HUDEP-2 (cell line): Measurements from ENCODE around the gene PRMT3.
A peak's percentile ranks its signal among the peaks of the same experiment; 100 is the strongest.
"Not testable (repeated sequence)": the region's sequence is repeated elsewhere in the genome, so short reads cannot be mapped to it uniquely, and the experiment has no call there.

Experiments used
- DNase-seq, 76 experiments: peaks; one replicate each; lab custom pipeline; 2025; ENCODE audit not compliant: unreplicated experiment in 76 of 76; lab: John Stamatoyannopoulos, UW

PRMT3 gene

DNA sequence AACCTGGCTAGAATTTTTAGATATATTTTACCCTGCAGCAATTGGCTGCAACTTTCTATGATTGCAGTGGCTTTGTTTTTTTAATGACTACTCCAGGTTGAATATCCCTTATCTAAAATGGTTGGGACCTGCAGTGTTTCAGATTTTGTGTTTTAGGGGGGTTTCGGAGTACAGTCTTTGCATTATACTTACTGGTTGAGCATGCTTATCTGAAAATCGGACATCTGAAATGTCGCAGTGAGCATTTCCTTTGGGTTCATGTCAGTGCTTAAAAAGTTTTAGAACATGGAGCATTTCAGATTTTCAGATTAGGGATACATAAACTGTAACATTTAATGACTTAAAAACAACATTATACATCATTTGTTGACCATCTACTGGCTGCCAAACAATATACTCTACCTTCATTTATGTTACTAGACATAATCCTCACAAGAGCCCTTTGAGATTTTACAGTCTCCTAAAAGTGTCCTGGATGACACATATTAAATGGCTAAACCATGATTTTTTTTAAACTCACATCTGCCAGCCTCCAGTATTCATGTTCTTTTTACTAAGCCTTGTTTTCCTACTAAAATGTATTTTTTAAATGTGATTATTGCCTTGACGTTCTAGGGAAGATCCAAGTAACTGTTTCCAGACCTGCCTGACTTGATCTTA, 66.3 kb downstream of the PRMT3 start:
- DNase-seq, result no peak

DNA sequence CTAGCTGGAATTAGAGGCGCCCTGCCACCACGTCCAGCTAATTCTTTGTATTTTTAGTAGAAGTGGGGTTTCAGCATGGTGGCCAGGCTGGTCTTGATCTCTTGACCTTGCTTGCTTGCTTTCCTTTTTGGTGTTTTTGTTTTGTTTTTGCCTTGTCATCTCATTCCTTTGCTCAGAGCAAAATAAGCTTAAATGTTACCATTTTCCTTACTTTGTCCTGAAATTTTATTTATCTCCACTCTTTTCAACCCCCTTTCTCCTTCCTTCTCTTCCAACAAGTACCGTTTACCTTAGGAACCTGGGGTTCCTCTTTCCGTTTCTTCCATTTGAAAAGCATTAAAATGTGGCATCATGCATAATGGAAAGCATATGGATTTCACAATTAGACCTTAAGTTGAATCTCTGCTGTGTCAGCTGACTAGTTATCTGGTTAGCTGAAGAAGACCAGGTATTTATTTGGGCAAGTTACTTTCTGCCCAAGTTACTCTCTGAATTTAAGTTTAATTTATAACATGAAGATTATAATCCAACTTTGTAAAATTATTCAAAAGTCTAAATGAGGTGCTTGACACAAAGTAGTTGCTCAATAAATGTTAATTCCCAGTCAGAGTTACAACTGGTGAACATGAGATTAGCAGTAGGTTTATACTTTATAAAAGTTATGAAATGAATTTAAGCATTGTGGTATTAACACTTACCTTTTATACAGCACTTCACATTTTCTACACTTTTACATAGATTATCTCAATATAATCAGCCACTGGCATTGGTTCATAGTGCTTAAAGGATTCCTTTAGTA, 69.7 kb downstream of the PRMT3 start:
- no peak for DNase-seq

DNA sequence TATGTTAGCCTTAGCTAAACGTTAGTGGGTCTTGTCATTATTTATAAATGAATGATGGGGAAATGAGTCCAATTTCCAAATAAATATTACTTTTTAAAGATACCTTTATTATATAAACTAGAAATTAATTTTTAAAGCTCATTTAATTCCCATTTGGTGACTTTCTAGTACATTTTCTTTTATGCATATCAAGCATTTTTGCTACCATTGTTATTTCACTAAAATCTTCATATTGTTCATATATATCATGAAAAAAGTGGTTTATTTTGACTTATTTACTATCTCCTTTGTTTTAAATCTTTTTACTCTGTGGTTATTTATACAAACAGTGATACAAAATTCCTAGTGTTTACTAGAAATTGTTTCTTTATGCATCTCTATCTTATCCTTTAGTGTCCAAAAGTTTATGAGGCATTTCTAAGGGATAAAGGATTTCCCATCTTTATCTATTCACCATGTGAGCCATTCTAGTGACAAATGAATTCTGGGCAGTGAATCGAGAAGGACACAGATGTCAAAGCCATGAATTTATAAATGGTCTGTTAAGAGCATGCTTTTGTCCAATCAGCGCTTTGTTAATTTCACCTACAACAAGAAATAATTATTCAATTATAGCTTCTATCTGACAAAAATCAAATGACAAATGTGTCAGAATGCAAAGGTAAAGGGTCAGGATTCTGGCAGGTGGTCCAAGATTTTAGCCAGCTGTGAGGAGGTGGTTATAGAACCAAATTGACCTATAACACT, 70.6 kb downstream of the PRMT3 start:
- DNase-seq, result no peak

DNA sequence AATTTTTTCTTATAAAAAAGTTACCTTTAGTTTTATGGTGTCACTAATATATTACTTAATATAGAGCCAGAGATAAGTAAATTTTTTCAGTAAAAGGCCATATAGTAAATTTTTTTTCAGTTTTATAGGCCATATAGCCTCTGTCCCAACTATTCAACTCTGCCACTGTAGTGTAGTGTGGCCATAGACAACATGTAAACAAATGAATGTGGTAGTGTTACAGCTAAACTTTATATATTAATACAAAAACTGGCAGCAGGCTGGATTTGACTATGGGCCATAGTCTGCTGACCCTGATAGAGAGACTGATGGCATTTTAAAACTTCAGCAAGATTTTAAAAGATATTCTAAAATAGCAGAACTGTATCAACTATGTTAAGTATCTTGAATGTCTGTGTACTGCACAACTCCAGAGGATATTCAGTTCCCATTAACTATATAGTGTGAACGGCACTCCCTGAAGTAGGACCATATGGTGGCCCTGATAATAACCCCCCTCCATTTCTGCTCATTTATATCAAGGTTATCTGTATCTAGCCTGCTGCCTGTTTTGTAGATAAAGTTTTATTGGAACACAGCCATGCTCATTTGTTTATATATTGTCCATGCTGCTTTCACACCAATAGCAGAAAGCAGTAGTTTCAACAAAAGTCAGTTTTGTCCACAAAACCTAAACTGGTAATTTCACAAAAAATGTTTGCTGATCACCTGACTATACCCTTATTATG, 71.6 kb downstream of the PRMT3 start:
- peak in 69 of 76 experiments; percentile 4 to 96 (median 70) for DNase-seq

DNA sequence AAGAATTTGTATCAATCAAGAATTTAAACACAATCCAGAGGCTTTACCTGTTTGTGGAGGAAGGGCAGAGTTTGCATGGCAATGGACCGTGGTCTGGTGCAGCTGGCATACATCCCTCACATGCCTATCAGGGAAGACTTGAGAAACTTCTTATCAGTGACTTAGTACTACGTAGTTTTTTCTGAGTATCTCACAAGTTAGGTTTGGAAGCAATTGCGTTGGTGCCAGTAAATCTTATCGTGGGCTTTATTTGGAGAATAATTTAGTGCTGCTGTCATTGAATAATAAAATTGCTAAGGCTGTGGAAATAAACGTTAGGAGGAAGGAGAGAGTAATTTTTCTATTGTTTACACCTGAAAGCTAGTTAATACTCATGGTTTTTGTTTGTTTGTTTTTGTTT, 72.3 kb downstream of the PRMT3 start:
- peak in 73 of 76 experiments; percentile 24 to 90 (median 71) for DNase-seq

DNA sequence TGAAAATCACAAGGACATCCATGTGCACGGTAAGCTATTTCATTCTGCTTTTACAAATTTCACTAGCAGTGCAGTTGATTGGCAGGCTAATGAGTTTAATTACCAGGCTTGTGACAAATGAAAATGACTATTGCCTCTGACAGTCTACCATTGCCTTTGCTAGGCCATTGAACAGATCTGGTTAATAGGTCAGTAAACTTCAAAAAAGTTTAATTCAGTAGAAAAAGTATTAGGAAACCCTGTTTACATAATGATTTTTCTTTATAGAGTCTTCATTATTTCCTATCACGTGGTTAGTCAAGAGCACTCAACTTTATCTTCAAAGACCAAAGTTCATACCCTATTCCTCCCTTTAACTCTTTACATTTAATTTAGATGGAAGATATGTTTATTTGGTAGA, 77.0 kb downstream of the PRMT3 start:
- no peak for DNase-seq

DNA sequence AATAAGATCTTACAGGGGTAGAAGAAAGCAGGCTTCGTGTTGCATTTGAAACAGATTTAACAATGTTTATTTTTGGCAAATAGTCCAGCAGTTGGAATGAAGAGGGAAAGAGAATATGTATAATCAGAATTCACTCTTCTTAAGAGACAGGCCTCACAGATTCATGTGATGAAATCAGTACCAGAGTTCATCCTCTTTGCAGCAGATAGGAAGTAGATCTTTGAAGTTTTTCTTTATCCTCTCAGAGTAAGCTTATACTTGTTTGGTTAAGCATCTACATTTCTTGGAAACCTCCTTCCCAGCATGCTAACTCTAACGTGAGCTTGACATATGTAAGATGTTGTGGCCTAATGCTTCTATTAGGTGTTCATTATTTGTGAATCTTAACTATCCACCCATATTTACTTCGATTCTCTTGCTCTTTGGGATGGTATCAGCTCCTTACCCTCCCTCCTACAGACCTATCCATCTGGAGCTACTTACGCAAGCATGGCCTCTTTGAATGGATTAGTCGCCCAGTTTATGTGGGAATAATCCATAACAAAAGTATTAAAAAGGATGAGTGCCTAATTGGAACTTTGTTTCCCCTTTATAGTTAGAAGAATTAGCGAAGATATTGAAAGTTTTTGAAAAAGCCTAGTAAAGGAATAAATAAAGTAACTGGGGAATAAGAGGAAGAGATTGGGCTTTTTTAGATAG, 80.1 kb downstream of the PRMT3 start:
- DNase-seq, result no peak

DNA sequence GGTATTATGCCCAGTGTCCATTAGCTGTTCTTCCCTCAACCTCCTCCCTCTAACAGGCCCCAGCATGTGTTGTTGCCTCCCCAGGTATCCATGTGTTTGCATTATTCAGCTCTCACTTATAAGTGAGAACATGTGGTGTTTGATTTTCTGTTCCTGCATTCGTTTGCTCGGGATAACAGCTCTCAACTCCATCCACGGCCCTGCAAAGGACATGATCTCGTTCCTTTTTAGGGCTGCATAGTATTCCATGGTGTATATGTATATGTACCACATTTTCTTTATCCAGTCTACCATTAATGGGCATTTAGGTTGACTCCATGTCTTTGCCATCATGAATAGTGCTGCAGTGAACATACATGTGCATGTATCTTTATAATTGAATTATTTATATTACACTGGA, 82.8 kb downstream of the PRMT3 start:
- DNase-seq, result no peak

DNA sequence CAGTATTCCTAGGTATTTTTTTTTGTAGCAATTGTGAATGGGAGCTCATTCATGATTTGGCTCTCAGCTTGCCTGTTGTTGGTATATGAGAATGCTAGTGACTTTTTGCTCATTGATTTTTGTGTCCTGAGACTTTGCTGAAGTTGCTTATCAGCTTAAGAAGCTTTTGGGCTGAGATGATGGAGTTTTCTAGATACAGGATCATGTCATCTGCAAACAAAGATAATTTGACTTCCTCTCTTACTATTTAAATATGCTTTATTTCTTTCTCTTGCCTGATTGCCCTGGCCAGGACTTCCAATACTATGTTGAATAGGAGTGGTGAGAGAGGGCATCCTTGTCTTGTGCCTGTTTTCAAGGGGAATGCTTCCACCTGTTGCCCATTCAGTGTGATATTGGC, 84.4 kb downstream of the PRMT3 start:
- peak in 18 of 76 experiments; percentile 20 to 67 (median 33) for DNase-seq

DNA sequence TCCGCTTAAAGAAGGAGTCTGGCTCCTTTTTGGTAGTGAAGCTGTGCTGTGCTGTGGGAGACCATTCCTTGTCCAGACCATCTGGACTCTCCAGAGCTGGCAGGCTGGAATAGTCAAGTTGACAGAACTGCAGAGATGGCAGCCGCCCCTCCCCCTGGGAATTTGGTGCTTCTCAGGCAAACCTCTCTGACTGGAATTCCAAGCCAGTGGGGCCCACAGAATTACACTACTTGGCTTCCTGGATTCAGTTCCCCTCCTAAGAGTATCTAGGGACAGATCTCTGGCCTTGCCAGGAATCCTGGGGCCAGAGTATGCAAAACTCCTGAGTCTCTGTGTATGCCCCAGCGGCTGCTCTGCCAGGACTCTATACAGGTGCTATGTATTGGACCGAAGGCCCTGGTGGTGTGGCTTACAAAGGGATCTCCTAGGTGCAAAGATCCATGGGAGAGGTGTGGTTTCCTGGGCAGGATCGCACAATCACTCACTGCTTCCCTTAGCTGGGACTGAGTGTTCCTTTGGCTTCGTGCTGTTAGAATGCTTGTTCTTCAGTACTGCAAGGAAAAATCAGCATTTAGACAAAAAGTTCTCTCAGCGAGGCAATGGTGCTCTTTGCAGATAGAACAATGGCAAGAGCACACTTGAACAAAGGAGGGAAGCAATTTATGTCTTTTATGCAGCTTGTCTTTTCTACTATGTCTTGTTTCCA, 86.8 kb downstream of the PRMT3 start:
- no peak for DNase-seq

DNA sequence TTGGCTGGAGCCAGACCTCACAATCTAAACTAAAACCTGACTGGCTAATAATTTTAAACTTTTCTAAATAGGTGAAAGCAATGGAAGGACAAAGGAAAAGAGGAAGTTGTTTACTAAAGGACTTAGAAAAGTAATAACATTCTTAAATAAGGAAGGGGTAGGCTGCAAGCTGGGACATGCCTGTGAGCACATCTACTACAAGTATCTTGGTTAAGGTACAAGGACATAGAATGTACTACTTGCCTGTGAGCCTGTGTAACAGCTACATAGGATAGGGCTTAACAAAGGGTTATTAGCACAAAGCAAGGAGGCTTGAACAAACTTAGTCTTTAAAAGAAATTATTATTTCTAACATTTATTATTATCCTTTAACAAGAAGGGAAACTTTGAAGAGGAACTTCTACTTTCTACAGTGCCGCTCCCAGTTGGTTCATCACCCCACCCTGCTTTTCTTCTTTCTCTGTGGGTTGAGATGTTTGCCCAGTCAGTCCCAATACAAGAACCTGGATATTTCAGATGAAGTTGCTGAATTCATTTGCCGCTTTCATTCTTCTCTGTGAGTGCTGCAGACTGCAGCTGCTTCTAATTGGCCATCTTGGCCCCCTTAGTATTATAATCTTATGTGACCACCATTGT, 87.5 kb downstream of the PRMT3 start:
- peak in 1 of 76 experiments; percentile 12 for DNase-seq

DNA sequence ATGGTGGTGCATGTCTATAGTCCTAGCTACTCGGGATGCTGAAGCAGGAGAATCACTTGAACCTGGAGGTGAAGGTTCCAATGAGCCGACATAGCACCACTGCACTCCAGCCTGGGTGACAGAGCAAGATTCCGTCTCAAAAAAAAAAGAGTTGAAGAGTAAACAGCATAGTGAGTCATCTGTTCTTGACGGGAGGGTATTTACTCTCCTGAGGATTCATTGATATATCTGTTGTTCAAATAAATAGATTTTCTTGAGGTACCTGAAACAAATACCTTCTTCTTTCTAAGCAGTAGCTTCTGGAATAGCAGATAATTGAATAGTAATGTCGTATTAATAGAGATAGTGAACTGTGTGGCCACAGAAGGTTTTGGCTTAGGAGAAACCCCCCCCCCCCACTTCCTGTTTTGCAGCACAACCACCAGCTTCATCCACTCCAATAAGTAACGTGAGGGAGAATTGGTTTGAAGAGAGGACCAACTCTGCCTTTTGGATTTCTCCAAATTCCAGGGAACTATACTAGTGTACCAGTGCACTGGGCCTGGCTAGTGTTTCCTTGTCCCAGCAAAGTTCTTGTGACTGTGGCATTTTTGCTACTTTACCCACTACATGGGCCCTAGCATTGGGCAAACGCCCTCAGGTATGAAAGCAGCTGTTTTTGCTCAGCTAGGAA, 90.0 kb downstream of the PRMT3 start:
- peak in 3 of 76 experiments; percentile 3 to 43 (median 35) for DNase-seq

DNA sequence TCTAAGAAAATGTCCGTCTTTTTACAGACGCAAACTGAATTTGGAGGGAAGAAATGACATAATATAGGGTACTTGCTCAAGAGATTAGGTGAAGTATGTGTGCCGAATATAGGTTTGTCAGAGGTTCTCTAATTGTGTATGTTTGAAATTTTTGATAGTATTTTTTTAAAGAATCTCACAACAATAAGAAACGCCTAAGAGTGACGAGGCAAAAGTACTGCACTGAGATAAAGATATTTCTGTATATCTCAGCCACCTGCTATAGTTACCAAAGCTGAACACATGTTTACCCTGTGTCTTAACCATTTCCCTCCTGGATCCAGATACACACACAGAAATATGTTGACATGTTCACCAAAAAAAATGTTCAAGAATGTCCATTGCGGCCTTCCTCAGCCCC, 92.0 kb downstream of the PRMT3 start:
- DNase-seq, result peak in 9 of 76 experiments; percentile 15 to 69 (median 33)

DNA sequence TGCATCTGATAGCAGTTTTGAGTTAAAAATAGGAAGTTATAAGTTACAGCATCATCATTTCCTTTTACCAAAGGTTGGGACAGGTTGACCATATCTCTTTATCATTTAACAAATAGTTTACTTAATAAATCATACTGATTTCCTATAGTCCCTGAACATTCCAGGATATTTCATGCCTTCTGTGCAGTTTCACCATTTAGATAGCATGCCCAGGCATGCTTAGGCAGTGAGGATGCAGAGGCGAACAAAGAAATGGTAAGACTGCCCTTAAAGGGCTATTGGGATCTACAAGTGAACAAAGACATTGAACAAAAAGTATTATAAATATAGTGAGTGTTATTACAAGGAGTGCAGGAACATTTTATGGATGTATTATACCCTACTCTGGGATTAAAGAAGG, 96.4 kb downstream of the PRMT3 start:
- no peak for DNase-seq

DNA sequence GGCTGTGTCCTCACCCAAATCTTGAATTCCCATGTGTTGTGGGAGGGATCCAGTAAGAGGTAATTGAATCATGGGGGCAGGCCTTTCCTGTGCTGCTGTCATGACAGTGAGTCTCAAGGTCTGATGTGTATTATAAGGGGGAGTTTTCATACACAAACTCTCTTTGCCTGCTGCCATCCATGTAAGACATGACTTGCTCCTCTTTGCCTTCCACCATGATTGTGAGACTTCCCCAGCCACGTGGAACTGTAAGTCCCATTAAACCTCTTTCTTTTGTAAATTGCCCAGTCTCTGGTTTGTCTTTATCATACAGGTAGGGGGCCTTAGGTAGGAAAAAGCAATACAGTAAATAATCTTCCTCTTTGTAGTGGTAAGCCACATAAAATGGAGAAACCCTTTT, 96.9 kb downstream of the PRMT3 start:
- not testable (repeated sequence) for DNase-seq

DNA sequence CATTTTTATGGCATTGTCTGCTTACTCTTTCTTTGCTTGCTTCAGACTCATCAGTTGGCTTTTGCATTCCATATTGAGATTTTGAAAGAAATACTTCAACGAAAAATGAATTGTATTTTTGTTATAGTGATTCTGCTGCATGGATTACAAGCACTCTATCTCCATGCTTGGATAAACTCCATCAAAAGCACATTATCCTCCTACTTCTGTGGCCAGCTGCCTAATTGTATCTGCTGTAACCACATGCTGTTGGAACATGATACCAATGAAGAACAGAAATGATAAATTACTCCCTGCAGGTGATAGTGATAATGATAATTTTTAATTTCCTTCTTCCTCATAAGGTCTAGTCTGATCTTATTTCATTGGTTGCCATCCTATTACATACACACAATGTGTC, 100.8 kb downstream of the PRMT3 start:
- peak in 52 of 76 experiments; percentile 5 to 85 (median 54) for DNase-seq

DNA sequence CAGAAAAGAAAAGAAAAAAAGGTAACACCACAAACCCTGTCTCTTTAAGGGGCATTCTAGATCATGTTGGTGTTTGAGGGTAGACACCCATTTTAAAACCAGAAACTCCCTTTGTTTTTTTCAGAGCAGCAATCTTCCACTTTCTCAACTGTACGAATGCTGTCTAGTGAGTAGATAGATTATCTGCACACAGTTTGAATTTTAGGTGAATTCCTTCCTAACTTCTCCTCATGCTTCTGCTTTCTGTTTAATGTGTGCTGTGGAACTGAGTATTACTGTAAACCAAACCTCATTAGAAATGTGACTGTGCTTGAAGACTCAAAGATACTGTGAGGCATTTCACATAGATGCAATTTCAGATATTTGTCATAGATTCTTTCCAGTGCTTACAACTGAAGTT, 102.4 kb downstream of the PRMT3 start:
- DNase-seq, result peak in 1 of 76 experiments; percentile 6

DNA sequence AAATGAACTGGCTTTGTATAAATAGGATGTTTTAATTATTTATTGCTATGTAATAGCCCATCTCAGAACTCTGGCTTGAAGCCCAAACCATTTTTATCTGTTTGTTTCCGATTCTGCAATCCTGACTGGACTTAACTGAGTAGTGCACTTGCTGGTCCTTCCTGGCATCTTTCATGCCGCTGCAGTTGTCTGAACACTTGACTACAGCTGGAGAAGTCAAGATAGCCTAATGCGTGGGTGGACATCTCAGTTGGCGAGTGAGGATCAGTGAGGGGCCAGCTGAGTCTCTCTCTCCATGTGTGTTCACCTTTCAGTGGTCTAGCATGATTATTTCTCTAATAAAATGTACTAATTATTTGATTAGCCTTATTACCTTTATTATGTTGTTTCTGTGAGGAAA, 105.8 kb downstream of the PRMT3 start:
- peak in 73 of 76 experiments; percentile 44 to 97 (median 85) for DNase-seq
